ENCODE data around the gene ZMIZ1.

Gene ZMIZ1

GRCh38 chr10:79238606-79239005, 169.8 kb downstream of the ZMIZ1 start:
- no peak for DNase-seq

- no peak for DNase-seq
Observed at GRCh38 chr10:79239275-79239779, 170.6 kb downstream of the ZMIZ1 start.

DNA sequence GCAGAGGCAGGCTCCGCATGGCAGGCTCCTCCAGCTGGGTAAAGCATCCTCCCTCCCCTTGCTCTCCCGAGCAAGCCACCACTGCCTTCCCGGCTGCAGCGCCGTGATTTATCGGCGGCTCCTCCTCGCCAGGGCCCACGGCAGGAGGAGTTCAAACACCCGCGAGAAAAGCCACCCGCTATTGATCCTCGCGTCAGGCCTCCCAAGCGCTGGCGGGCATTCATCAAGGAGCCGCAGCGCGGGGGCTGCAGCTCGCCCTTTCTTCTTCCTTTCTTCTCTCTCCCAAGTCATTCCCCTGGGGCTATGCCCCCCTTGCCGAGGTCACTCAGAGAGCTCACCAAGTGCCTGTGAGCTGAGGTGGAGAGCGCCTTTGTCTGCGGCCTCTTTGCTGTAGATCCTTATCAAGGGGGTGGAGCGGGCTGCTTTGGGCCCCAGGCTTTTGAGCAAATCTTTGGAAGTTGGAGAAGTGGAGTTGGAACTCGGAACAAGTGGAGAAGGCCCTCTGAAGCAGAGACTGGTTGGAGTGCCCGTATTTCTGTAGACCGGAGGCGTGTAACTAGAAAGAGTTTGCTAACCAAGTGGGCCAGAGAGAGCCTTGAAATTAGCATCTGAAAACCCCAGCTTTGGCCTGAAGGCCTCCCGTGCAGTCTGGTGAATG, 171.3 kb downstream of the ZMIZ1 start:
- no peak for DNase-seq

DNA sequence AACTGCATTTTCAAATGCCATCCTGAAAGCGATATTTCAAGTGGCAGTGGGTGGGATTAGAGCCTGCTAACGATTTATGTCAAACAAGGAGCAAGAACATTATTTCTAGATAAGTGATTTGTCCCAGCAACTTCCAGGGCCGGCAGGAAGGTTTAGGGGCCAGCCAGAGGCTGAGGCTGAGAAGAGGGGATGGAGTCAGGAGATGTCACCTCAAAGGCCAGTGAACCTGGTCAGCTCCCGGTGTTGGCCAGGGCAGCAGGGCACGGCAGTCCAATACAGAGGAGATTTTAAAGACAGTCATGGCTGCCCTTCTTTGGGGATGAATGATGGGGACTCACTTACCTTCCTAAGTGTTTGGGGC, 172.8 kb downstream of the ZMIZ1 start:
- DNase-seq: no peak

DNA sequence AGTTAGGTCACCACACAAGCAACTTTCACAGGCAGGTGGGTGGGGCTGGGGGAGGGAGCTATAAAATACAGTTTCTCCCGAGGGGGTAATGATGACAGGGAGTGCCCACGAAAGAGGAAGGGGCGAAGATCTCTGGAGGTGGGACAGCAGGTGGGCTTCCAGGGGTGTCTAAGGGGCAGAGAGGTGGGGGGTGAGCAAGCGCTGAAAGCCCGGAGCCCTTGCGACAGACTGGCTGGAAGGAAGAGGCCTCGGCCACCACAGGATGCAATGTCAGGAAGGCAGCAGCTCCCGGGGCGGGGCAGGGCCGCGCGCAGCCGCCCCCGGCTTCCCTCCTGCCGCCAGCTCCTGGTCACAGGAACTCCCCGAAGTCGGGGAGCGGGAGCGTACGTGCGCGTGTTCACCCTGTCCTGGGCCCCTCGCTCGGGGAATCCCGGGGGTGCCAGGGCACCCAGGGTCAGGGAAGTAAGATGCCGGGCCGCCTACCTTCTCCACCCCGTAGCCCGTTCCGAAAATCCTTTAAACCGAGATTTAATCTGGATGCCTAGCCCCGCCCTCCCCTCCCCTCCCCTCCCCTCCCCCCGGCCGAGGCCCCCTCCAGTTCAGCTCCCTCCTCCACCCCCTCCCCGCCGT, 173.3 kb downstream of the ZMIZ1 start:
- DNase-seq: no peak

GRCh38 chr10:79242620-79243152, 173.9 kb downstream of the ZMIZ1 start:
- no peak for DNase-seq

DNA sequence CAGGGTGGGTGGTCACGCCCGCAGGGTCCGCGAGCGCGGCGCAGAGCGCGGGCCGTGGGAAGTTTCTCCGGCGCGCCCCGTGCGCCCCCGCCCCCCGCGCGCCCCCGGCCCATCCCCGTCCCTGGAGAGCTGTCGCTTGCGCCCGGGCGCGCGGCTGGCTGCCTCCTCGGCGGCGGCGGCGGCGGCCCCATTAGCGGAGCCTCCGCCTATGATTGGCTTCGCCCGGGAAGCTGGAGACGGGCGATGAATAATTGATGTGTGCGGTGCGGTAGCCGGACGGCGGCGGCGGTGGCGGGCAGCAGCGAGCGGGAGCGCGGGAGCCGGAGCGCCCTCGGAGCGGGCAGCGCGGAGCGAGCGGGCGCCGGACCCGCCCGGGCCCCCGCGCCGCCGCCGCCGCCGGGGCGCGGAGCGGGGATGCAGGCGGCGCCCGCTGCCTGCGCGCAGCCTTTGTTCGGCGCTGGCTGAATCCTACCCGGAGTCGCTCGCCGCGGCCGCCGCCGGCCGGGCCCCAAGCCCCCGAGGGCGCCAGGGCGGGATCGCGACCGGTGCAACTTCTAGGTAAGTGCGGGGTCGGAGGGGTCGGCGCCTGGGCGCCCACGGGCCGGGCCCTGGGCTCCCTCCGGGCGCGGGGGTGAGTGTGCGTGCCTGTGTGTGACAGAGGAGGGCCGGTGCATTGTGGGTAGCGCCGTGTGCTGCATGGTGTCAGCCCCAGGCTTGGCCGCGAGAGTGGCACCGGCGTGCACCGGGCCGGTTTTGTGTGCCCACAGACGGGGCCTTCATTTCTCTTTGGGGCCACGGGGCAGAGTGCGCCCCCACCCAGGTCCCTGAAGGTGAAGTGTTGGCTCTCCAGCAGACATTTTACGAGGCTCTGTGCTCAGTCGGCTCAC, 174.7 kb downstream of the ZMIZ1 start:
- no peak for DNase-seq

- no peak for DNase-seq
Observed at GRCh38 chr10:79244068-79244442, 175.3 kb downstream of the ZMIZ1 start.

DNA sequence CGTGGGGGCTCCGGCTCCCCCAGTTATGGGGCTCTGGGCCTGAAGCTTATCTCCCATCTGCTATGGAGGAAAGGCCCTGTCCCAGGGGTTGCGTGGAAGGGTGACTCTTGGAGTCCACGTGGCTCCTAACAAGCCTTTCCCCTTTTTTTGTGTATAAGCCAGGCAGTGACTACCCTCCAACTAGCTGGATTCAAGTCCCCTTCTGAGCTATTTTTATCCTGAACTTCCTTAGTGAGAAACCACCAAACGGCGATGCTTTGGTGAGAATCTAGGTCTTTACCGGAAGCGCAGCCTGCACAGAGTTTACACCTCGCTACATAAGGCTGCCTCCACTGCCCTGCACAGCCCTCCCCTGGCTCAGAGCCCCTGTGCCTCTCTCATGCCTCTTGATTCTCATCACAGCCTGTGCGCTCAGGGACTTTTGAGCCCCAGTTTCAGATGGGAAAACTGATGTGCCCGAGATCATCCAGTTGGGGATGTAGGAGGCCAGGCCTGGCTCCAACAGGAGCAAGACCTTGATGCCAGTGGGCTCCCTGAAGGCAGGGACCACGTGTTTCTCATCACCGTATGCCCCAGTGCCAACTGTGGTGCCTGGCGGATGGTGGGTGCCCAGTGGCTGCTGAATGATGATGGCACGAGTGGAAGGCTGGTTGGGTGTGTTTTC, 176.2 kb downstream of the ZMIZ1 start:
- no peak for DNase-seq

- no peak for DNase-seq
Observed at GRCh38 chr10:79245539-79246208, 176.9 kb downstream of the ZMIZ1 start.

- no peak for DNase-seq
Observed at GRCh38 chr10:79246209-79246581, 177.4 kb downstream of the ZMIZ1 start.

DNA sequence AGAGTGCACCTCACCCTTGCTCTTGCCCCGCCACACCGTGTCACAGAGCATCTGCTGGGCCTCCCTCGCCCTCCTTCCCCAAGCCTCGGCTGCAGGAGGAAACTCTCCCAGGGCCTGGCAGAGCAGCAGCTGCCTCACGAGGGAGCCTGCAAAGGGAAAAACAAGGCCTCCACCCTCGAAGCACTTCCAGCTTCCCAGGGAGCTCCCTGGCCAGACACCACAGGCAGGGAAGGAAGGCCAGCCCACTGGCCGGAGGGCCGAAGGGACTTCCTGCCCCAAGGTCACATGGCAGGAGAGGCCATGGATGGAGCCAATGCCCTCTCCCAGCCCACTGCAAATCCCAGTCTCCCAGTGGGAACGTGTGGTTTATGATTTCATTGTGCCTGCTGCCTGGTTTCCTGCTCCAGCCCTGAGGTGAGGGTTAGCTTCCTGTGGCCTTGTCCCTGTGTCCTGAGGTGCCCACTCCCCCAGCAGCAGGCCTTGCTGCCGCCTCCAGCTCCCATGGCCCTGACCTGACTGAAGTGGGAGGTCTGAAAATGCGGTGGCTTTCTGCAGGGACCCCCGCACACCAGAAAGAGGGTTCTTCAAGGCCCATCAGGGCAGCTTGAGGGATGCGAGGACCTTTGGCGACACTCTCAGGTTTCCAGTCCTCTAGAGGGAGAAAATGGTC, 178.0 kb downstream of the ZMIZ1 start:
- no peak for DNase-seq

- DNase-seq: no peak
Observed at GRCh38 chr10:79247373-79248137, 178.8 kb downstream of the ZMIZ1 start.

GRCh38 chr10:79248341-79249185, 179.8 kb downstream of the ZMIZ1 start:
- no peak for DNase-seq

DNA sequence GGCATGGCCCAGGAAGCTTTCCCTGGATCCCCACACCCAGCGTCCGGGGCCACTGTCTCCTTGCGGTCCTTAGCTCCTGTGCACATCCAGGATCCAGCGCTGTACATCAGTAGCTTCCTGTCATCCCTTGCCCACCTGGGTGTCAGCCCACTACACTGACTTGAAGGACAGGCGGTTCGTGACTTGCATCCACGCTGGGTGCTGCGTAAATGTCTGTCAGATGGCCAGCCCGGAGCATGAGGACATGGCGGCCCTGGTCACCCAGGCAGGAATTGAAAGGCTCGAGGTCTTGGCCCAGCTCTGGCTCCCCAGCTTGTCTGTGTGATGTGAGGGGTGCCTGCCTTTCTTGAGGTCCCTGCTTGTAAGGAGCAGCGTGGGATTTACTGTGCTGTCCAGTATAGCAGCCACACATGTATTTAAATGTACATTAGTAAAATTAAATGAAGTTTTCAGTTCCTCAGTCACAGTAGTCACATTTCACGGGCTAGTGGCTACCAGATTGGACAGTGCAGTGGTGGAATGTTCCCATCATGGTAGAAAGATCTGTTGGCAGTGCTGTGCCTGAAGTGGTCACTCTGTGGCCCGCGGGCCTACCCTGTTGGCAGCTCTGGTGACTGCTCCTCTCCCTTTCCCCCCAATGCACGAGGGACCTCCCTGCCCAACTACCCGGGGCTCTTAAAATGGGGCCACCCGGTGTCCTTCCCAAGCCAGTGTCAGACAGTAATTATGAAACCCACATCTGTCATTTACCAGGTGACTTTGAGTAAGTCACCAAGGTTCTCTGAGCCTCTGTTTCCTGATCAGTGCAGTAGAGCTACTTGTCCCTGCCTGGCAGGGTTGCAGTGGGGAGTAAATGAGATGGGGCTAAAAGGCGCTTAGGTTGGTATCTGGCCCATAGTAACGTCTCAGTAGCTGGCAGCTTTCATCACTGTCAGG, 180.7 kb downstream of the ZMIZ1 start:
- DNase-seq: no peak

GRCh38 chr10:79250259-79250658, 181.5 kb downstream of the ZMIZ1 start:
- no peak for DNase-seq

DNA sequence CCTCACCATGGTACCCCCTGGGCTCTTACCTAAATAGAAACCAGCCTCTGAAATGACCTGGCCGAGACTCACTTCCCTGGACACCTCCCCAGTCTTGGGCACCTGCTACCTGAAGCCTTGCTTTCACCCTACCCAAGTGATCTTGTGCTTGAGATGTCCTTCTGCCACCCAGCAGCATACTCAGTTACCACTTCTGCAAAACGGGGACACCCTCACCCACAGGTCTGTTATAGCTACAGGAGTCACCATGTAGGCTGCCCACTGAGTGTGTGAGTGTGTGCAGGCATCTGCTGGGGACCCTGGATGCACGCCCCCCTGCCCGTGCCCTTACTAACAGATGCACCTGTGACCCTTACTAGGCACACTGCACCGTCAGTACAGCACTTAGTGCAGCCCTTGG, 183.7 kb downstream of the ZMIZ1 start:
- no peak for DNase-seq

GRCh38 chr10:79252971-79253370, 184.2 kb downstream of the ZMIZ1 start:
- DNase-seq: no peak

GRCh38 chr10:79253704-79254103, 184.9 kb downstream of the ZMIZ1 start:
- no peak for DNase-seq

Measured in 8988T (cell line).